K562 (cell line): Measurements from ENCODE around the gene ALG14. TPM values are rescaled to one million over a fixed set of nuclear protein-coding genes. Genes with fewer than 3 reads are reported as not detected.
A peak's percentile ranks its signal among the peaks of the same experiment; 100 is the strongest.

Experiments
- ATAC-seq: fragments of 200-7000 bp; cut with Tn5 transposase; 3 replicates; pipeline ENCODE4 v1.9.1; 2020; ENCODE audit warnings: moderate library complexity
- BruUV-seq: library from RNA; stranded (reverse); fragments of 400-500 nt; replicated peaks from 2 replicates; lab custom pipeline; 2021; lab: Mats Ljungman, UMichigan
- CTCF ChIA-PET: fragments of 300-600 bp; formaldehyde crosslinking; extraction: SDS; loops from one replicate; lab custom pipeline; 2021; ENCODE audit warnings: low intra/inter-chr PET ratio; lab: Yijun Ruan, JAX
- POLR2A ChIA-PET: fragments of 300-600, 350-650 bp; sonication (Branson Sonifier 250); formaldehyde crosslinking; extraction: SDS; loops from one replicate; lab custom pipeline; 2021; ENCODE audit warnings: antibody characterized with exemption, inconsistent platforms; lab: Yijun Ruan, JAX
- DNase-seq, 4 experiments: peaks; one replicate each; pipeline versions ENCODE4 v3.0.0 to v3.0.0-alpha.2; 2011 to 2018; ENCODE audit warnings: low spot score in 3 of 4, mixed read lengths in 3 of 4; ENCODE audit errors: extremely low read depth in 1 of 4
- FAIRE-seq: peaks from 2 replicates; lab custom pipeline; 2011; peaks lifted over from hg19 to GRCh38; lab: Jason Lieb, UNC
- H2AFZ ChIP-seq: 2 replicates; pipeline ENCODE4 v1.6.0; 2011; ENCODE audit warnings: low read depth, low read length, control low read depth, inconsistent platforms
- H3K27ac ChIP-seq: fragments of 200-600 bp; 3 replicates; pipeline ENCODE4 v1.8.0; 2011; ENCODE audit warnings: low read depth, mild to moderate bottlenecking, control low read depth, inconsistent platforms, low read length, moderate library complexity, mixed read lengths; ENCODE audit errors: extremely low read depth
- H3K27me3 ChIP-seq, 2 experiments: fragments of 300-600 bp in 1 of 2; 2 replicates in 1 of 2; 3 replicates in 1 of 2; pipeline versions ENCODE4 v1.6.0 to v1.8.0; 2011; ENCODE audit warnings: inconsistent platforms in 2 of 2, low read length in 2 of 2, mild to moderate bottlenecking in 1 of 2, mixed read lengths in 1 of 2, moderate library complexity in 1 of 2; ENCODE audit not compliant: control insufficient read depth in 2 of 2, insufficient read depth in 2 of 2
- H3K36me3 ChIP-seq: fragments of 300-600 bp; 3 replicates; pipeline ENCODE4 v1.8.0; 2011; ENCODE audit warnings: mild to moderate bottlenecking, low read length, inconsistent platforms; ENCODE audit not compliant: control insufficient read depth, insufficient read depth
- H3K4me1 ChIP-seq, 2 experiments: fragments of 200-600 bp in 1 of 2; replicated peaks in 1 of 2; 2 replicates in 1 of 2; 3 replicates in 1 of 2; pipeline versions ENCODE4 v1.5.1 to v1.8.0; 2011; ENCODE audit warnings: inconsistent platforms in 2 of 2, low read length in 2 of 2, mild to moderate bottlenecking in 1 of 2, mixed read lengths in 1 of 2, moderate library complexity in 1 of 2; ENCODE audit not compliant: control insufficient read depth in 2 of 2, insufficient read depth in 2 of 2
- H3K4me2 ChIP-seq: 2 replicates; pipeline ENCODE4 v1.6.1; 2011; ENCODE audit warnings: low read length, control low read depth, inconsistent platforms, mixed read lengths; ENCODE audit not compliant: insufficient read depth
- H3K4me3 ChIP-seq: fragments of 200-600 bp; sonication (generic), shearing (Covaris generic); 2 replicates; pipeline ENCODE4 v1.5.1; 2016; ENCODE audit warnings: control low read depth, inconsistent platforms
- H3K79me2 ChIP-seq: fragments of 200-600 bp; 3 replicates; pipeline ENCODE4 v1.8.0; 2011; ENCODE audit warnings: low read length, inconsistent platforms; ENCODE audit not compliant: control insufficient read depth, insufficient read depth
- H3K9ac ChIP-seq, 2 experiments: 2 replicates each; pipeline versions ENCODE4 v1.6.0 to v1.6.1; 2011; ENCODE audit warnings: low read depth in 2 of 2, low read length in 2 of 2, control low read depth in 1 of 2, inconsistent platforms in 1 of 2, mild to moderate bottlenecking in 1 of 2, mixed read lengths in 1 of 2; ENCODE audit not compliant: insufficient read depth in 1 of 2
- H3K9me1 ChIP-seq: one replicate; pipeline ENCODE4 v1.6.0; 2011; ENCODE audit warnings: inconsistent platforms, mild to moderate bottlenecking, low read length, moderate library complexity; ENCODE audit not compliant: control insufficient read depth, insufficient read depth
- H3K9me3 ChIP-seq: replicated peaks from 2 replicates; pipeline ENCODE4 v1.5.1; 2011; ENCODE audit warnings: low read depth, low read length, inconsistent platforms; ENCODE audit not compliant: control insufficient read depth, insufficient read depth
- H4K20me1 ChIP-seq: replicated peaks from 2 replicates; pipeline ENCODE4 v1.6.1; 2011; ENCODE audit warnings: low read length, inconsistent platforms, mixed read lengths; ENCODE audit not compliant: control insufficient read depth, insufficient read depth
- BMI1 ChIP-seq: fragments of 150-350 bp; IDR thresholded peaks from 2 replicates; pipeline ENCODE4 v1.6.1; 2014; ENCODE audit warnings: low read length
- CCAR2 ChIP-seq: fragments of 200-400 bp; formaldehyde crosslinking; IDR thresholded peaks from 2 replicates; pipeline ENCODE4 v1.6.1; 2017; ENCODE audit warnings: mild to moderate bottlenecking, low read depth, low read length
- CEBPB ChIP-seq: fragments of 450-650 bp; IDR thresholded peaks from 2 replicates; pipeline ENCODE4 v1.6.1; 2016; ENCODE audit warnings: missing genetic modification characterization, missing compliant biosample characterization
- ESRRA ChIP-seq: fragments of 450-650 bp; IDR thresholded peaks from 2 replicates; pipeline ENCODE4 v1.6.1; 2014; ENCODE audit warnings: low read depth, mild to moderate bottlenecking, moderate library complexity, borderline replicate concordance
- NFIC ChIP-seq: fragments of 450-650 bp; IDR thresholded peaks from 2 replicates; pipeline ENCODE4 v1.6.1; 2017; ENCODE audit warnings: mild to moderate bottlenecking, inconsistent platforms
- RBM25 ChIP-seq: fragments of 200-400 bp; formaldehyde crosslinking; IDR thresholded peaks from 2 replicates; pipeline ENCODE4 v1.6.1; 2018; ENCODE audit warnings: low read length, low read depth, moderate library complexity; ENCODE audit not compliant: severe bottlenecking
- TAF15 ChIP-seq: fragments of 200-400 bp; formaldehyde crosslinking; IDR thresholded peaks from 2 replicates; pipeline ENCODE4 v1.6.1; 2017; ENCODE audit warnings: mild to moderate bottlenecking, low read depth, low read length, moderate library complexity
- TCF7L2 ChIP-seq: fragments of 150-350 bp; IDR thresholded peaks from 2 replicates; pipeline ENCODE4 v1.6.1; 2016; ENCODE audit warnings: low read depth, mild to moderate bottlenecking, low read length, moderate library complexity
- ZNF41 ChIP-seq: fragments of 250-450 bp; sonication (Bioruptor Pico); conservative IDR thresholded peaks from 2 replicates; pipeline ENCODE4 v1.4.0; 2020; ENCODE audit warnings: mild to moderate bottlenecking
- WGBS: fragments of 100-300 bp; shearing (Covaris generic); methylation state at CpG from one replicate; pipeline ENCODE4 v1.1.6; 2016; ENCODE audit warnings: low coverage, mixed read lengths; ENCODE audit not compliant: insufficient coverage; ENCODE audit errors: missing lambda C conversion rate; 5-methylcytosine and 5-hydroxymethylcytosine counted together
- in situ Hi-C: fragments of 300-500 bp; cut with MboI; formaldehyde crosslinking; loops from 4 replicates; pipeline ENCODE4 v1.15.0; 2018; ENCODE audit warnings: inconsistent platforms, mixed read lengths
- intact Hi-C: fragments of 100-400 bp; cut with micrococcal nuclease; formaldehyde crosslinking; loops from 2 replicates; pipeline ENCODE4 v1.14.2; 2022
- polyA plus RNA-seq, 8 experiments: library from polyadenylated mRNA; depleted of rRNA in 4 of 8; stranded (reverse) in 5 of 8; unstranded in 3 of 8; fragments of >200 nt; fragmentation: Nextera tagmentation in 2 of 8; fragmentation: Illumina TruSeq in 1 of 8; extraction: Ambion mirVana in 2 of 8; extraction: Trizol in 1 of 8; gene quantifications; 2 replicates each; pipeline versions ENCODE4 v1.2.1 to v1.2.3, GENCODE V29; 2011 to 2014; ENCODE audit warnings: inconsistent platforms in 1 of 8, missing spikeins in 1 of 8
- total RNA-seq, 7 experiments: library from RNA; depleted of rRNA in 6 of 7; stranded (reverse); fragments of >200 nt in 6 of 7; fragmentation: Illumina TruSeq in 2 of 7; extraction: Trizol in 2 of 7; gene quantifications; 2 replicates each; pipeline versions ENCODE4 v1.2.1 to v1.2.3, GENCODE V29; 2011 to 2021; ENCODE audit warnings: low replicate concordance in 1 of 7

The ALG14 gene
- total and polyA plus RNA-seq, 9 of the 15 experiments (the other 6 are each of a cell fraction or from before 2014, with no cell fraction given) = 2.8 to 16.2 (median 4.9) TPM

DNA sequence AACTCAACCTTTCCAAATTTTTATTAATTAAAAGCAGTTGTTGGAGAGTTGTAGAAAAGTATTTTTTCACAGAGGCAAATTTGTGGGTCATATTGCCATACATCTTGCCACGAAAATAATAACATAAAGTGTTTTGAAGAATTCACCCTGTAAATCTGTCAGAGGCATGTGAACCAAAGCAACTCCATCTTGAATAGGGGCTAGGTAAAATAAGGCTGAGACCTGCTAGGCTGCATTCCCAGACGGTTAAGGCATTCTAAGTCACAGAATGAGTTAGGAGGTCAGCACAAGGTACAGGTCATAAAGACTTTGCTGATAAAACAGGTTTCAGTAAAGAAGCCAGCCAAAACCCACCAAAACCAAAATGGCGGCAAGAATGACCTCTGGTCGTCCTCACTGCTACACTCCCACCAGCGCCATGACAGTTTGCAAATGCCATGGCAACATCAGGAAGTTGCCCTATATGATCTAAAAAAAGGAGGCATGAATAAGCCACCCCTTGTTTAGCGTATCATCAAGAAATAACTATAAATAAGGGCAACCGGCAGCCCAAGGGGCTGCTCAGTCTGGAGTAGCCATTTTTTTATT is 141.4 kb downstream of the ALG14 start (continued):
- TF ChIP-seq TAF15 (no peak), CCAR2 (no peak), BMI1 (no peak), CEBPB (no peak), RBM25 (no peak), ZNF41 (CRISPR knock-in tag) (peak; percentile 63; the same call in 1 of the 2 replicates)

DNA sequence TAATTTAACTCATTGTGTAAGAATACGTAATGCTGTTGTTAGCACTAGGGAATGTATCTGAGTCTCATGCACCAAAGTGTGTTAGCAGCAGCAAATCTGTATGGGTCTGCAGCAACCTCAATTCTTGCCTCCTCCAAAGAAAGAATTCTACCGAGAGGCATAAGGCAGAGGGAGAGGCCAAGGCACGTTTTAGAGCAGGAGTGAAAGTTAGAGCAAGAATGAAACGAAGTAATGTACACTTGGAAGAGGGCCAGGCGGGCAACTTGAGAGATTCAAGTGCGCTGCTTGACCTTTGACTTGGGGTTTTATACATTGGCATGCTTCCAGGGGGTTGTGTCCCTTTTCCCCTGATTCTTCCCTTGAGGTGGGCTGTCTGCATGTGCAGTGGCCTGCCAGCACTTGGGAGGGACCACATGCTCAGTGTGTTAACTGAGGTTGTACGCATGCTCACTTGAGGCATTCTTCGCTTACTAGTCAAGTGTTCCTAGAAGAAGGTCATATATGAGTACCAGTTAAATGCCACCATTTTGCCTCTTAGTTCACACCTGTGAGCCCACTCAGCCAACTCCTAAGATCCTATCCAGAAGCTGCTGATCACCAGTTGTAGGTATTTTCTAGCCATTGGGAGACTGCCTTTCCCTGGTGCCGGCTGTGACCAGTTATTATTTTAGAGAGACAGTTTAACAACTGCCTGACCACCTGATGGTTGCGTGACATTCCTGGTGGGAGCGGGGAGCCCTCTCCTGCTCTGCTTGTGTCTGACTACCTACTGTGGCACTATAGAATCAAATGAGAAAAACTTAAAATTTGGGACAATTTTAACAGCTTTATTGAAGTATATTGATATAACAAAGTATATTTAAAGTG is 143.2 kb downstream of the ALG14 start:
- peak; percentile 42 for TF ChIP-seq NFIC
- TF ChIP-seq TCF7L2 = no peak
- no peak for TF ChIP-seq ESRRA
- H3K4me2 ChIP-seq = no peak overlapping the region
- ChIA-PET POLR2A (no interaction called here), CTCF (no interaction called here)
- no peaks in the 10 kb centered on the region for H3K36me3 ChIP-seq
- no peak overlapping the region for H2AFZ ChIP-seq
- WGBS = 15% methylated on average over 11 of the region's 11 CpGs
- intact Hi-C loops = no loop called here
- no peak overlapping the region for H3K9ac ChIP-seq
- ATAC-seq (no peak), DNase-seq (no peak), FAIRE-seq (no peak)
- no peaks in the 10 kb centered on the region for H3K79me2 ChIP-seq
- in situ Hi-C loops = no loop called here
- peaks cover 12 to 25% of the 10 kb centered on the region in 2 experiments; a peak in 3 of 5 replicates for H3K27me3 ChIP-seq
- BruUV-seq = no TSS peak
- H3K4me1 ChIP-seq = peaks cover 0 to 15% of the 10 kb centered on the region in 2 experiments; a peak in 2 of 5 replicates
- H3K9me3 ChIP-seq = no peaks in the 10 kb centered on the region
- no peaks in the 10 kb centered on the region for H3K9me1 ChIP-seq
- H4K20me1 ChIP-seq = no peaks in the 10 kb centered on the region
- H3K4me3 ChIP-seq = no peak overlapping the region
- no peak overlapping the region for H3K27ac ChIP-seq
